Thyroid gland (tissue), 4 donors: ENCODE data around the gene RPL18A. TPM values are rescaled to one million over a fixed set of nuclear protein-coding genes. Genes with fewer than 3 reads are reported as not detected.

ENCODE experiments used
- DNase-seq, 2 donors: peaks; one replicate each; pipeline ENCODE4 v3.0.0-alpha.2; 2019
- H3K27ac ChIP-seq, 3 donors: fragments of 200-600 bp; sonication (generic); 1 replicate in 2 of 3; 2 replicates in 1 of 3; pipeline ENCODE4 v1.5.1; 2016 to 2019; ENCODE audit warnings: mild to moderate bottlenecking in 1 of 3, moderate library complexity in 1 of 3
- H3K27me3 ChIP-seq: fragments of 200-600 bp; sonication (generic); one replicate; pipeline ENCODE4 v1.5.1; 2019
- H3K36me3 ChIP-seq, 2 donors: fragments of 200-600 bp; sonication (generic); one replicate each; pipeline ENCODE4 v1.5.1; 2016 to 2019
- H3K4me1 ChIP-seq, 2 donors: fragments of 200-600 bp; sonication (generic); one replicate each; pipeline ENCODE4 v1.5.1; 2017 to 2019
- H3K4me3 ChIP-seq, 3 donors: fragments of 200-600 bp; sonication (generic); replicated peaks in 1 of 3; 1 replicate in 2 of 3; 2 replicates in 1 of 3; pipeline ENCODE4 v1.5.1; 2016; ENCODE audit warnings: mild to moderate bottlenecking in 1 of 3
- H3K9me3 ChIP-seq: fragments of 200-600 bp; sonication (generic); one replicate; pipeline ENCODE4 v1.5.1; 2017
- POLR2A ChIP-seq, 2 donors: fragments of 450-650 bp; IDR thresholded peaks; one replicate each; pipeline ENCODE4 v1.6.1; 2017; ENCODE audit warnings: antibody characterized with exemption in 2 of 2, mild to moderate bottlenecking in 2 of 2, moderate library complexity in 1 of 2
- WGBS, 2 donors: methylation state at CpG; one replicate each; pipeline ENCODE4 v1.1.5; 2017; 5-methylcytosine and 5-hydroxymethylcytosine counted together
- intact Hi-C: fragments of 100-400 bp; cut with DNase I; formaldehyde crosslinking; loops from one replicate; pipeline ENCODE4 v1.15.1; 2023
- total RNA-seq, 4 donors: library from RNA; depleted of rRNA; stranded (reverse); fragments of >200 nt; gene quantifications; one replicate each; pipeline ENCODE4 v1.2.3, GENCODE V29; 2016
- TF ChIP-seq, protein P1 (sequence below), 6 experiments: fragments of 200-600 bp in 3 of 6; fragments of 450-650 bp in 3 of 6; sonication (generic) in 3 of 6; IDR thresholded peaks; one replicate each; pipeline ENCODE4 v1.5.1; 2016 to 2019; ENCODE audit warnings: antibody characterized with exemption in 6 of 6, mild to moderate bottlenecking in 2 of 6, inconsistent platforms in 1 of 6, moderate library complexity in 1 of 6

RPL18A gene
- total RNA-seq, 4 donors from 2014 or later: 718 to 1,678 (median 1,197) TPM

GRCh38 chr19:17866964-17867486, 7.3 kb downstream of the RPL18A start:
- peak overlapping the region; percentile 2 to 59 (median 51) for H3K27ac ChIP-seq
- intact Hi-C loops: no loop called here
- no peak for TF ChIP-seq POLR2A (IDR thresholded peaks at IDR 0.05)
- TF ChIP-seq, protein P1, sequence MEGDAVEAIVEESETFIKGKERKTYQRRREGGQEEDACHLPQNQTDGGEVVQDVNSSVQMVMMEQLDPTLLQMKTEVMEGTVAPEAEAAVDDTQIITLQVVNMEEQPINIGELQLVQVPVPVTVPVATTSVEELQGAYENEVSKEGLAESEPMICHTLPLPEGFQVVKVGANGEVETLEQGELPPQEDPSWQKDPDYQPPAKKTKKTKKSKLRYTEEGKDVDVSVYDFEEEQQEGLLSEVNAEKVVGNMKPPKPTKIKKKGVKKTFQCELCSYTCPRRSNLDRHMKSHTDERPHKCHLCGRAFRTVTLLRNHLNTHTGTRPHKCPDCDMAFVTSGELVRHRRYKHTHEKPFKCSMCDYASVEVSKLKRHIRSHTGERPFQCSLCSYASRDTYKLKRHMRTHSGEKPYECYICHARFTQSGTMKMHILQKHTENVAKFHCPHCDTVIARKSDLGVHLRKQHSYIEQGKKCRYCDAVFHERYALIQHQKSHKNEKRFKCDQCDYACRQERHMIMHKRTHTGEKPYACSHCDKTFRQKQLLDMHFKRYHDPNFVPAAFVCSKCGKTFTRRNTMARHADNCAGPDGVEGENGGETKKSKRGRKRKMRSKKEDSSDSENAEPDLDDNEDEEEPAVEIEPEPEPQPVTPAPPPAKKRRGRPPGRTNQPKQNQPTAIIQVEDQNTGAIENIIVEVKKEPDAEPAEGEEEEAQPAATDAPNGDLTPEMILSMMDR (IDR thresholded peaks at IDR 0.05): no peak
- peak; percentile 64 to 72 for DNase-seq
- H3K9me3 ChIP-seq: no peaks in the 10 kb centered on the region
- no peak overlapping the region for H3K4me3 ChIP-seq
- no peaks in the 10 kb centered on the region for H3K27me3 ChIP-seq
- H3K4me1 ChIP-seq: peaks cover 41 to 57% of the 10 kb centered on the region in 2 donors
- H3K36me3 ChIP-seq: peaks cover 23 to 24% of the 10 kb centered on the region in 2 donors
- 27 to 31% methylated on average over 11 of the region's 11 CpGs for WGBS, 2 donors

DNA sequence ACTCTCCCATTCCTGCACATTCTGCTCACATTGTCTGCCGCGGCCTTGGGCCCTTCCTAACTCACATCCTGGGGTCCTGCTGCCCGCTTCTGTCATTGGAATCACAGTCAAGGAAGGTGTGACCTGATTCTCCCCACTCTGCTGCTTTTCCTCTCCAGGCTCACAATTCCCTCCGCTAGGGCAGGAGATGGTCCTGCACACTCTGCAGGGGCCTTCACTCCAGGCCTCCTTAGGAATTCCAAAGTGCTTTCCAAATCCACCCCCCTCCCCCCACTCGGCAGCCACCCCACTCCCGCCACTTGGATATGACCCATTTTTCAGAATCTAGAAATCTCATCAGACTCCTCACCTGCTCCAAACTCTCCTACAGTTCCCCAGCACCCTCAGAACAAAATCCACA, 9.0 kb downstream of the RPL18A start:
- peaks cover 4% of the 10 kb centered on the region for H3K27me3 ChIP-seq
- no peaks in the 10 kb centered on the region for H3K9me3 ChIP-seq
- WGBS, 2 donors: 69 to 82% methylated on average over 6 of the region's 6 CpGs
- H3K4me3 ChIP-seq: no peak overlapping the region
- no peak for TF ChIP-seq POLR2A (IDR thresholded peaks at IDR 0.05)
- TF ChIP-seq, protein P1 (IDR thresholded peaks at IDR 0.05): no peak
- DNase-seq: no peak
- H3K27ac ChIP-seq: no peak overlapping the region
- intact Hi-C loops: no loop called here
- H3K36me3 ChIP-seq: peaks cover 7% of the 10 kb centered on the region in 2 donors
- peaks cover 38 to 49% of the 10 kb centered on the region in 2 donors for H3K4me1 ChIP-seq

DNA sequence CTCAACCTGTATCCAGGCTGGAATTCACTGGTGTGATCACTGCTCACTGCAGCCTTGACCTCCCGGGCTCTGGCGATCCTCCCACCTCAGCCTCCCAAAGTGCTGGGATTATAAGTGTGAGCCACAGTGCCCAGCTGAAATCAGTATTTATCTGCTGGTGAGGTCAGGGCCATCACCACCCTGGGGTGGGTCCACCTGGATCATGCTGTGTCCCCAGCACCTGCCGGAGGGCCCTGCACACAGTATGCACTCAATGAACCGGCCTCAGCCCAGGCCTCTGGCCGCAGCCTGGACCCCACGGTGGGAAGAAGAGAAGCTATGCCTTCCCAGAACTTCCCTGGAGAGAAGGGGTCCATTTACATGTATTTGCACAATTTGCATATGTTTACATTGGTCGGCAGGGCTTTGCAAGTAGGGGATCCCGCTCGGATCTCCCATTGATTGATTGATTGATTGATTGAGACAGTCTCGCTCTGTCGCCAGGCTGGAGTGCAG, 9.5 kb downstream of the RPL18A start:
- intact Hi-C loops: no loop called here
- 54 to 63% methylated on average over 11 of the region's 11 CpGs for WGBS, 2 donors
- no peak overlapping the region for H3K27ac ChIP-seq

GRCh38 chr19:17871032-17871877, 11.5 kb downstream of the RPL18A start:
- no peaks in the 10 kb centered on the region for H3K36me3 ChIP-seq
- peaks cover 26 to 30% of the 10 kb centered on the region in 2 donors for H3K4me1 ChIP-seq
- H3K27ac ChIP-seq: peak overlapping the region in 1 of 3 donors; percentile 24
- no peak overlapping the region for H3K4me3 ChIP-seq
- no peaks in the 10 kb centered on the region for H3K9me3 ChIP-seq
- WGBS, 2 donors: 80 to 86% methylated on average over 7 to 8 of the region's 10 CpGs
- peaks cover 4% of the 10 kb centered on the region for H3K27me3 ChIP-seq
- TF ChIP-seq POLR2A (IDR thresholded peaks at IDR 0.05): no peak
- TF ChIP-seq, protein P1 (IDR thresholded peaks at IDR 0.05): no peak
- intact Hi-C loops: no loop called here
- no peak for DNase-seq

More for the DNA sequence above, 9.5 kb downstream of the RPL18A start:
- Histone ChIP-seq H3K4me1 (peaks cover 35 to 49% of the 10 kb centered on the region in 2 donors), H3K36me3 (peaks cover 2 to 4% of the 10 kb centered on the region in 2 donors), H3K9me3 (no peaks in the 10 kb centered on the region), H3K4me3 (no peak overlapping the region), H3K27me3 (peaks cover 4% of the 10 kb centered on the region)
- DNase-seq: no peak
- TF ChIP-seq POLR2A (IDR thresholded peaks at IDR 0.05): no peak
- TF ChIP-seq, protein P1 (IDR thresholded peaks at IDR 0.05): no peak

DNA sequence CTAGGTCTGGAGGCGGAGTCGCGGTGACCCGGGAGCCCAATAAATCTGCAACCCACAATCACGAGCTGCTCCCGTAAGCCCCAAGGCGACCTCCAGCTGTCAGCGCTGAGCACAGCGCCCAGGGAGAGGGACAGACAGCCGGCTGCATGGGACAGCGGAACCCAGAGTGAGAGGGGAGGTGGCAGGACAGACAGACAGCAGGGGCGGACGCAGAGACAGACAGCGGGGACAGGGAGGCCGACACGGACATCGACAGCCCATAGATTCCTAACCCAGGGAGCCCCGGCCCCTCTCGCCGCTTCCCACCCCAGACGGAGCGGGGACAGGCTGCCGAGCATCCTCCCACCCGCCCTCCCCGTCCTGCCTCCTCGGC, 12.2 kb downstream of the RPL18A start, which contains the start of gene SLC5A5:
Gene SLC5A5 (plus strand): TSS at position 68 of the 373 bp plus-strand sequence. CDS start 375 bp downstream, outside the sequence.
- H3K9me3 ChIP-seq: no peaks in the 10 kb centered on the region
- H3K27me3 ChIP-seq: peaks cover 4% of the 10 kb centered on the region
- H3K4me3 ChIP-seq: peak within 1 kb of the TSS in 1 of 3 donors; percentile 10
- H3K4me1 ChIP-seq: peaks cover 23 to 24% of the 10 kb centered on the region in 2 donors
- no peaks in the 10 kb centered on the region for H3K36me3 ChIP-seq
- peak within 1 kb of the TSS in 1 of 3 donors; percentile 24 for H3K27ac ChIP-seq
- DNase-seq: no peak
- TF ChIP-seq, protein P1 (IDR thresholded peaks at IDR 0.05): no peak
- peak in 1 of 2 donors; percentile 14 for TF ChIP-seq POLR2A (IDR thresholded peaks at IDR 0.05)
- WGBS, 2 donors: 8 to 17% methylated on average over 11 to 12 of the region's 26 CpGs
- intact Hi-C loops: no loop called here
